ENCODE results near the gene ANKZF1.

The ANKZF1 gene

GRCh38 chr2:219249203-219249980, 19.8 kb downstream of the ANKZF1 start:
- DNase-seq (ENCODE audit: low spot score): peak; percentile 45
- in situ Hi-C loops (cut with MboI; ENCODE audit: low pct_unique_long_range_greater_than_20kb, low sequenced_read_pairs, unreplicated experiment): no loop called here
- TF ChIP-seq CTCF (IDR thresholded peaks at IDR 0.05; ENCODE audit: extremely low read depth, insufficient read depth, missing control alignments): no peak

GRCh38 chr2:219250049-219250781, 20.6 kb downstream of the ANKZF1 start:
- in situ Hi-C loops (cut with MboI; ENCODE audit: low pct_unique_long_range_greater_than_20kb, low sequenced_read_pairs, unreplicated experiment): no loop called here
- TF ChIP-seq CTCF (IDR thresholded peaks at IDR 0.05; ENCODE audit: extremely low read depth, insufficient read depth, missing control alignments): no peak
- DNase-seq (ENCODE audit: low spot score): no peak

GRCh38 chr2:219251656-219252055, 22.1 kb downstream of the ANKZF1 start:
- TF ChIP-seq CTCF (IDR thresholded peaks at IDR 0.05; ENCODE audit: extremely low read depth, insufficient read depth, missing control alignments): no peak
- DNase-seq (ENCODE audit: low spot score): no peak
- in situ Hi-C loops (cut with MboI; ENCODE audit: low pct_unique_long_range_greater_than_20kb, low sequenced_read_pairs, unreplicated experiment): no loop called here

GRCh38 chr2:219252084-219252483, 22.5 kb downstream of the ANKZF1 start:
- in situ Hi-C loops (cut with MboI; ENCODE audit: low pct_unique_long_range_greater_than_20kb, low sequenced_read_pairs, unreplicated experiment): no loop called here
- TF ChIP-seq CTCF (IDR thresholded peaks at IDR 0.05; ENCODE audit: extremely low read depth, insufficient read depth, missing control alignments): no peak
- DNase-seq (ENCODE audit: low spot score): no peak

GRCh38 chr2:219252570-219252899, 22.9 kb downstream of the ANKZF1 start:
- DNase-seq (ENCODE audit: low spot score): no peak
- in situ Hi-C loops (cut with MboI; ENCODE audit: low pct_unique_long_range_greater_than_20kb, low sequenced_read_pairs, unreplicated experiment): no loop called here
- no peak for TF ChIP-seq CTCF (IDR thresholded peaks at IDR 0.05; ENCODE audit: extremely low read depth, insufficient read depth, missing control alignments)

- no peak for TF ChIP-seq CTCF (IDR thresholded peaks at IDR 0.05; ENCODE audit: extremely low read depth, insufficient read depth, missing control alignments)
- in situ Hi-C loops (cut with MboI; ENCODE audit: low pct_unique_long_range_greater_than_20kb, low sequenced_read_pairs, unreplicated experiment): no loop called here
- peak; percentile 49 for DNase-seq (ENCODE audit: low spot score)
These were observed 23.5 kb downstream of the ANKZF1 start, which contains the start of gene TUBA4B for GRCh38 chr2:219252900-219253752. TSS of gene TUBA4B (plus strand) at chr2:219253243. CDS start at chr2:219253408, 165 bp downstream.

All from GM13977 (cell line).